HepG2 (cell line): ENCODE results near the gene SHISAL2B. TPM values are rescaled to one million over a fixed set of nuclear protein-coding genes. Genes with fewer than 3 reads are reported as not detected.

Experiments
- ATAC-seq: fragments of 200-7000 bp; cut with Tn5 transposase; 3 replicates; pipeline ENCODE4 v1.9.1; 2020; ENCODE audit warnings: mild to moderate bottlenecking, moderate library complexity
- BruUV-seq: library from RNA; stranded (reverse); fragments of 400-500 nt; replicated peaks from 2 replicates; lab custom pipeline; 2021; lab: Mats Ljungman, UMichigan
- CTCF ChIA-PET: fragments of 300-600 bp; formaldehyde crosslinking; extraction: SDS; loops from one replicate; lab custom pipeline; 2021; ENCODE audit warnings: low total read pairs, inconsistent platforms, low intra/inter-chr PET ratio; lab: Yijun Ruan, JAX
- POLR2A ChIA-PET: fragments of 350-600 bp; sonication (Branson Sonifier 250); formaldehyde crosslinking; loops from one replicate; lab custom pipeline; 2020; ENCODE audit warnings: antibody characterized with exemption, inconsistent platforms; lab: Yijun Ruan, JAX
- DNase-seq: peaks from one replicate; pipeline ENCODE4 v3.0.0-alpha.2; 2015; ENCODE audit warnings: low spot score
- FAIRE-seq: peaks from 3 replicates; lab custom pipeline; 2011; peaks lifted over from hg19 to GRCh38; lab: Jason Lieb, UNC
- H2AFZ ChIP-seq: one replicate; pipeline ENCODE4 v1.6.1; 2011; ENCODE audit warnings: low read length, inconsistent platforms
- H3K27ac ChIP-seq: fragments of 300-600 bp; 3 replicates; pipeline ENCODE4 v1.8.0; 2011; ENCODE audit warnings: mixed run types, mild to moderate bottlenecking, mixed read lengths, low read length, inconsistent platforms; ENCODE audit not compliant: insufficient read depth; ENCODE audit errors: extremely low read length
- H3K27me3 ChIP-seq, 2 experiments: fragments of 200-600 bp in 1 of 2; 2 replicates in 1 of 2; 3 replicates in 1 of 2; pipeline versions ENCODE4 v1.6.0 to v1.8.0; 2011; ENCODE audit warnings: low read length in 2 of 2, mild to moderate bottlenecking in 2 of 2, moderate library complexity in 2 of 2, inconsistent platforms in 1 of 2; ENCODE audit not compliant: insufficient read depth in 2 of 2, control insufficient read depth in 1 of 2
- H3K36me3 ChIP-seq, 2 experiments: fragments of 200-600 bp in 1 of 2; replicated peaks in 1 of 2; 2 replicates in 1 of 2; 3 replicates in 1 of 2; pipeline versions ENCODE4 v1.5.1 to v1.8.0; 2011; ENCODE audit warnings: low read length in 2 of 2, inconsistent platforms in 1 of 2; ENCODE audit not compliant: insufficient read depth in 2 of 2, control insufficient read depth in 1 of 2
- H3K4me1 ChIP-seq: 2 replicates; pipeline ENCODE4 v1.5.1; 2012; ENCODE audit warnings: low read length, inconsistent platforms; ENCODE audit not compliant: insufficient read depth
- H3K4me2 ChIP-seq: 2 replicates; pipeline ENCODE4 v1.6.0; 2011; ENCODE audit warnings: low read depth, low read length, inconsistent platforms
- H3K4me3 ChIP-seq, 3 experiments: fragments of 200-600 bp in 1 of 3; sonication (generic), shearing (Covaris generic) in 1 of 3; replicated peaks in 1 of 3; 2 replicates each; pipeline ENCODE4 v1.5.1; 2011 to 2016; ENCODE audit warnings: low read length in 3 of 3, inconsistent platforms in 2 of 3, low read depth in 2 of 3, mild to moderate bottlenecking in 2 of 3, control low read depth in 1 of 3, mixed read lengths in 1 of 3; ENCODE audit not compliant: insufficient read depth in 1 of 3
- H3K79me2 ChIP-seq: one replicate; pipeline ENCODE4 v1.6.1; 2011; ENCODE audit warnings: low read length, inconsistent platforms; ENCODE audit not compliant: insufficient read depth
- H3K9ac ChIP-seq: 2 replicates; pipeline ENCODE4 v1.6.0; 2011; ENCODE audit warnings: mild to moderate bottlenecking, low read depth, low read length, inconsistent platforms; ENCODE audit not compliant: insufficient read depth
- H3K9me3 ChIP-seq: 2 replicates; pipeline ENCODE4 v1.5.1; 2012; ENCODE audit warnings: mild to moderate bottlenecking, low read length
- H4K20me1 ChIP-seq: 2 replicates; pipeline ENCODE4 v1.6.0; 2011; ENCODE audit warnings: inconsistent platforms, mild to moderate bottlenecking, low read length, moderate library complexity; ENCODE audit not compliant: insufficient read depth
- ETV5 ChIP-seq: IDR thresholded peaks from 2 replicates; pipeline ENCODE4 v1.6.1; 2018; ENCODE audit warnings: missing biosample characterization, missing genetic modification reagents, inconsistent platforms, borderline replicate concordance
- MED1 ChIP-seq: sonication (generic); formaldehyde crosslinking; IDR thresholded peaks from 2 replicates; pipeline ENCODE4 v1.4.0; 2020; ENCODE audit warnings: missing genetic modification reagents
- MYC ChIP-seq: sonication (generic); formaldehyde crosslinking; IDR thresholded peaks from 2 replicates; pipeline ENCODE4 v1.9.0; 2021; ENCODE audit warnings: missing genetic modification reagents, borderline replicate concordance
- ONECUT2 ChIP-seq: sonication (generic); formaldehyde crosslinking; IDR thresholded peaks from 2 replicates; pipeline ENCODE4 v1.4.0; 2020; ENCODE audit warnings: missing genetic modification reagents
- REPIN1 ChIP-seq: sonication (generic); formaldehyde crosslinking; IDR thresholded peaks from 2 replicates; pipeline ENCODE4 v1.8.0; 2022; ENCODE audit warnings: missing genetic modification reagents, low read depth, mild to moderate bottlenecking, borderline replicate concordance
- SUZ12 ChIP-seq: fragments of 150-350 bp; IDR thresholded peaks from 2 replicates; pipeline ENCODE4 v1.6.1; 2014; ENCODE audit warnings: low read depth, low read length
- ZBTB7B ChIP-seq: sonication (generic); formaldehyde crosslinking; IDR thresholded peaks from 2 replicates; pipeline ENCODE4 v1.4.0; 2020; ENCODE audit warnings: missing genetic modification reagents
- ZNF136 ChIP-seq: sonication (generic); formaldehyde crosslinking; IDR thresholded peaks from 2 replicates; pipeline ENCODE4 v1.8.1; 2022; ENCODE audit warnings: low read depth, mild to moderate bottlenecking, moderate library complexity, missing genetic modification reagents
- ZNF207 ChIP-seq: fragments of 450-650 bp; IDR thresholded peaks from 2 replicates; pipeline ENCODE4 v1.6.1; 2016; ENCODE audit warnings: antibody characterized with exemption, borderline replicate concordance
- ZNF335 ChIP-seq: sonication (generic); formaldehyde crosslinking; IDR thresholded peaks from 2 replicates; pipeline ENCODE4 v1.4.0; 2020; ENCODE audit warnings: missing genetic modification reagents
- in situ Hi-C: cut with HindIII; loops from 2 replicates; pipeline ENCODE4 v1.10.0; 2017; ENCODE audit warnings: low pct_unique_long_range_greater_than_20kb; ENCODE audit not compliant: extremely low pct_ligation_motif_present
- intact Hi-C: fragments of 100-400 bp; cut with micrococcal nuclease; formaldehyde crosslinking; loops from one replicate; pipeline ENCODE4 v1.10.0; 2022; ENCODE audit not compliant: unreplicated experiment
- polyA plus RNA-seq, 8 experiments: library from polyadenylated mRNA; depleted of rRNA in 3 of 8; stranded (reverse) in 7 of 8; unstranded in 1 of 8; fragments of >200 nt; fragmentation: Illumina TruSeq in 4 of 8; extraction: Trizol in 4 of 8; gene quantifications; 2 replicates each; pipeline versions ENCODE4 v1.2.1 to v1.2.3, GENCODE V29; 2011 to 2016; ENCODE audit warnings: low read depth in 4 of 8, missing spikeins in 1 of 8, mixed read lengths in 1 of 8; ENCODE audit not compliant: insufficient read depth in 1 of 8
- total RNA-seq, 5 experiments: library from RNA; depleted of rRNA; stranded (reverse); fragments of >200 nt; fragmentation: Illumina TruSeq; extraction: Trizol; gene quantifications; 2 replicates each; pipeline ENCODE4 v1.2.3, GENCODE V29; 2016; ENCODE audit warnings: low read depth in 1 of 5
- TF ChIP-seq, protein P1 (sequence below): sonication (generic); formaldehyde crosslinking; IDR thresholded peaks from 2 replicates; pipeline ENCODE4 v1.4.0; 2020; ENCODE audit warnings: missing genetic modification reagents
- TF ChIP-seq, protein P2 (sequence below): sonication (generic); formaldehyde crosslinking; IDR thresholded peaks from 2 replicates; pipeline ENCODE4 v1.5.0; 2020; ENCODE audit warnings: mild to moderate bottlenecking, low read depth, missing genetic modification reagents, borderline replicate concordance
- TF ChIP-seq, protein P3 (sequence below): sonication (generic); formaldehyde crosslinking; IDR thresholded peaks from 2 replicates; pipeline ENCODE4 v1.4.0; 2020; ENCODE audit warnings: missing genetic modification reagents
- TF ChIP-seq, protein P4 (sequence below): sonication (generic); formaldehyde crosslinking; IDR thresholded peaks from 2 replicates; pipeline ENCODE4 v1.4.0; 2020; ENCODE audit warnings: missing genetic modification reagents, borderline replicate concordance
- TF ChIP-seq, protein P5 (sequence below): IDR thresholded peaks from 2 replicates; pipeline ENCODE4 v1.6.1; 2016; ENCODE audit warnings: missing biosample characterization, missing genetic modification reagents, low read depth

SHISAL2B gene
- total and polyA plus RNA-seq, 2 of the 13 experiments (the other 11 are each of a cell fraction or from before 2014, with no cell fraction given) = not detected

DNA sequence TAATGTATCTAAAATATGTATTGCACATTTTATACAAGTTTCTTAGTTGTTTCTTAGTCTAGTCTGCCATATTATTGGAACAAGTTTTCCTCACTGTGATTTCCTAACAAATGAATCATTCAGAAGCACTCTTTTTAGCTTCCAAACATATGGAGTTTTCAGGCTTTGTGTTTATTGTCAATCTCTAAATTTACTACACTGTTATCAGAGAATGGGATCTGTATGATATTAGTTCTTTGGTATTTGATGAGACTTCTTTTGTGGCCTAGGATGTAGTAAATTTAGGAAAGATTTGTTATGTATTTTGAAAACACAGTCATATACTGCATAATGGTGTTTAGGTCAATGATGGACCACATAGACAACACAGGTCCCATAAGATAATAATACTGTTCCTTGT, 52.5 kb downstream of the SHISAL2B start:
- no peak for DNase-seq
- POLR2A ChIA-PET = no interaction called here
- intact Hi-C loops = no loop called here
- no TSS peak for BruUV-seq
- Histone ChIP-seq H3K27me3 (no peaks in the 10 kb centered on the region), H3K4me1 (no peaks in the 10 kb centered on the region), H3K4me3 (no peak overlapping the region), H3K36me3 (peaks cover 1 to 29% of the 10 kb centered on the region in 2 experiments; a peak in 3 of 5 replicates), H3K79me2 (peaks cover 2% of the 10 kb centered on the region)
- no peak for TF ChIP-seq REPIN1 (CRISPR knock-in tag)
- no peak for TF ChIP-seq MED1
- TF ChIP-seq, protein P1, sequence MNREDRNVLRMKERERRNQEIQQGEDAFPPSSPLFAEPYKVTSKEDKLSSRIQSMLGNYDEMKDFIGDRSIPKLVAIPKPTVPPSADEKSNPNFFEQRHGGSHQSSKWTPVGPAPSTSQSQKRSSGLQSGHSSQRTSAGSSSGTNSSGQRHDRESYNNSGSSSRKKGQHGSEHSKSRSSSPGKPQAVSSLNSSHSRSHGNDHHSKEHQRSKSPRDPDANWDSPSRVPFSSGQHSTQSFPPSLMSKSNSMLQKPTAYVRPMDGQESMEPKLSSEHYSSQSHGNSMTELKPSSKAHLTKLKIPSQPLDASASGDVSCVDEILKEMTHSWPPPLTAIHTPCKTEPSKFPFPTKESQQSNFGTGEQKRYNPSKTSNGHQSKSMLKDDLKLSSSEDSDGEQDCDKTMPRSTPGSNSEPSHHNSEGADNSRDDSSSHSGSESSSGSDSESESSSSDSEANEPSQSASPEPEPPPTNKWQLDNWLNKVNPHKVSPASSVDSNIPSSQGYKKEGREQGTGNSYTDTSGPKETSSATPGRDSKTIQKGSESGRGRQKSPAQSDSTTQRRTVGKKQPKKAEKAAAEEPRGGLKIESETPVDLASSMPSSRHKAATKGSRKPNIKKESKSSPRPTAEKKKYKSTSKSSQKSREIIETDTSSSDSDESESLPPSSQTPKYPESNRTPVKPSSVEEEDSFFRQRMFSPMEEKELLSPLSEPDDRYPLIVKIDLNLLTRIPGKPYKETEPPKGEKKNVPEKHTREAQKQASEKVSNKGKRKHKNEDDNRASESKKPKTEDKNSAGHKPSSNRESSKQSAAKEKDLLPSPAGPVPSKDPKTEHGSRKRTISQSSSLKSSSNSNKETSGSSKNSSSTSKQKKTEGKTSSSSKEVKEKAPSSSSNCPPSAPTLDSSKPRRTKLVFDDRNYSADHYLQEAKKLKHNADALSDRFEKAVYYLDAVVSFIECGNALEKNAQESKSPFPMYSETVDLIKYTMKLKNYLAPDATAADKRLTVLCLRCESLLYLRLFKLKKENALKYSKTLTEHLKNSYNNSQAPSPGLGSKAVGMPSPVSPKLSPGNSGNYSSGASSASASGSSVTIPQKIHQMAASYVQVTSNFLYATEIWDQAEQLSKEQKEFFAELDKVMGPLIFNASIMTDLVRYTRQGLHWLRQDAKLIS = no peak
- TF ChIP-seq, protein P2, sequence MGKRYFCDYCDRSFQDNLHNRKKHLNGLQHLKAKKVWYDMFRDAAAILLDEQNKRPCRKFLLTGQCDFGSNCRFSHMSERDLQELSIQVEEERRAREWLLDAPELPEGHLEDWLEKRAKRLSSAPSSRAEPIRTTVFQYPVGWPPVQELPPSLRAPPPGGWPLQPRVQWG (CRISPR knock-in tag) = no peak
- TF ChIP-seq, protein P3, sequence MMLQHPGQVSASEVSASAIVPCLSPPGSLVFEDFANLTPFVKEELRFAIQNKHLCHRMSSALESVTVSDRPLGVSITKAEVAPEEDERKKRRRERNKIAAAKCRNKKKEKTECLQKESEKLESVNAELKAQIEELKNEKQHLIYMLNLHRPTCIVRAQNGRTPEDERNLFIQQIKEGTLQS (CRISPR knock-in tag) = no peak
- TF ChIP-seq ZNF207 = no peak
- TF ChIP-seq, protein P4, sequence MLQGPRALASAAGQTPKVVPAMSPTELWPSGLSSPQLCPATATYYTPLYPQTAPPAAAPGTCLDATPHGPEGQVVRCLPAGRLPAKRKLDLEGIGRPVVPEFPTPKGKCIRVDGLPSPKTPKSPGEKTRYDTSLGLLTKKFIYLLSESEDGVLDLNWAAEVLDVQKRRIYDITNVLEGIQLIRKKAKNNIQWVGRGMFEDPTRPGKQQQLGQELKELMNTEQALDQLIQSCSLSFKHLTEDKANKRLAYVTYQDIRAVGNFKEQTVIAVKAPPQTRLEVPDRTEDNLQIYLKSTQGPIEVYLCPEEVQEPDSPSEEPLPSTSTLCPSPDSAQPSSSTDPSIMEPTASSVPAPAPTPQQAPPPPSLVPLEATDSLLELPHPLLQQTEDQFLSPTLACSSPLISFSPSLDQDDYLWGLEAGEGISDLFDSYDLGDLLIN (CRISPR knock-in tag) = no peak
- no peak for TF ChIP-seq ZNF136 (CRISPR knock-in tag)
- TF ChIP-seq ETV5 = no peak
- TF ChIP-seq ZBTB7B (CRISPR knock-in tag) = no peak
- TF ChIP-seq MYC (CRISPR knock-in tag) = no peak
- no peak for TF ChIP-seq SUZ12
- TF ChIP-seq ONECUT2 (CRISPR knock-in tag) = no peak
- TF ChIP-seq, protein P5, sequence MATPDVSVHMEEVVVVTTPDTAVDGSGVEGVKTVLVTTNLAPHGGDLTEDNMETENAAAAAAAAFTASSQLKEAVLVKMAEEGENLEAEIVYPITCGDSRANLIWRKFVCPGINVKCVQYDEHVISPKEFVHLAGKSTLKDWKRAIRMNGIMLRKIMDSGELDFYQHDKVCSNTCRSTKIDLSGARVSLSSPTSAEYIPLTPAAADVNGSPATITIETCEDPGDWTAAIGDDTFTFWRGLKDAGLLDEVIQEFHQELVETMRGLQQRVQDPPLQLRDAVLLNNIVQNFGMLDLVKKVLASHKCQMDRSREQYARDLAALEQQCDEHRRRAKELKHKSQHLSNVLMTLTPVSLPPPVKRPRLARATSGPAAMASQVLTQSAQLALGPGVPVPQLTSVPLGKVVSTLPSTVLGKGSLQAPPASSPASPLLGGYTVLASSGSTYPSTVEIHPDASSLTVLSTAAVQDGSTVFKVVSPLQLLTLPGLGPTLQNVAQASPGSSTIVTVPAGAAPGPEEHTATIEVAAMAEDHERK (CRISPR knock-in tag) = no peak
- no peak for TF ChIP-seq ZNF335 (CRISPR knock-in tag)
- TF ChIP-seq, all 625 proteins: peak for 0
- Histone ChIP-seq H3K4me2 (no peak overlapping the region), H4K20me1 (no peaks in the 10 kb centered on the region), H3K9ac (no peak overlapping the region), H3K27ac (no peak overlapping the region), H3K9me3 (no peaks in the 10 kb centered on the region), H2AFZ (no peak overlapping the region)
- no peak for FAIRE-seq
- in situ Hi-C loops = no loop called here
- ATAC-seq = no peak
- CTCF ChIA-PET = no interaction called here
